ENCODE results near the gene CRTAC1. TPM values are rescaled to one million over a fixed set of nuclear protein-coding genes. Genes with fewer than 3 reads are reported as not detected.

The CRTAC1 gene
- total RNA-seq, 1 experiment from 2014 or later: 0.20 TPM

DNA sequence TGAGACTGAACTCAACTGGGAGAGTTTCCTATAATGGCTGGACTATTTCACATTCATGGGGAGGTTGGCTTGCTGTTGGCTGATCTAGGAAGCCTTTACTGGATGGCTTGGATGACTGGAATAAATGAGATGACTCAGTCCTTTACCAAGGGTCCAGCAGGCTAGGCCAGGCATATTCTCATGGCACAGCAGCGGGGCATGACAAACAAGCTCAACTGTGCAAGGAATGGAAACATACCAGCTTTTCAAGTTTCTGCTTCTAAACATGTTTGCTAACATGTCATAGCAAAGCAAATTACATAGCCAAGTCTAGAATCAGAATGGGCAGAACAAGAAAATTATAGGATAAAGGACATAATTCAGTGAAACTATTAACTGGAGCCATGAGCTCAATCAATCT lies 46.8 kb upstream of the CRTAC1 start:
- no peaks in the 10 kb centered on the region for H3K4me1 ChIP-seq (ENCODE audit: control insufficient read depth in 1 of 2, insufficient read depth in 2 of 2, low read length in 2 of 2)
- H2AFZ ChIP-seq (ENCODE audit: low read depth, low read length, poor library complexity, severe bottlenecking): no peak overlapping the region
- no peaks in the 10 kb centered on the region for H3K9me3 ChIP-seq (ENCODE audit: control insufficient read depth in 1 of 2, insufficient read depth in 1 of 2, low read depth in 1 of 2, low read length in 2 of 2)
- RAD21 ChIA-PET (ENCODE audit: low non-redundant PET in 1 of 2, low total read pairs in 2 of 2, uncharacterized antibody in 2 of 2, unreplicated experiment in 2 of 2): no interaction called here
- no peak overlapping the region for H3K9ac ChIP-seq (ENCODE audit: low read length)
- no peaks in the 10 kb centered on the region for H4K20me1 ChIP-seq (ENCODE audit: insufficient read depth)
- POLR2A ChIA-PET: no interaction called here
- no peak for ATAC-seq
- no peaks in the 10 kb centered on the region for H3K9me2 ChIP-seq (ENCODE audit: insufficient read depth)
- intact Hi-C loops (cut with micrococcal nuclease): no loop called here
- CTCF ChIA-PET: no interaction called here
- no peak for DNase-seq (ENCODE audit: low read depth, low spot score)
- peaks cover 62% of the 10 kb centered on the region for H3K27me3 ChIP-seq (ENCODE audit: insufficient read depth, low read length)
- BruUV-seq (replicated peaks): no TSS peak
- H3K4me3 ChIP-seq (replicated peaks in 1 of 2; ENCODE audit: low read depth in 1 of 2, low read length in 2 of 2): no peak overlapping the region
- H3K27ac ChIP-seq (ENCODE audit: low read depth, low read length): no peak overlapping the region
- H3K4me2 ChIP-seq (ENCODE audit: low read length): no peak overlapping the region
- no peaks in the 10 kb centered on the region for H3K36me3 ChIP-seq (ENCODE audit: control insufficient read depth in 1 of 2, insufficient read depth in 2 of 2, low read length in 2 of 2)
- TF ChIP-seq EZH2phosphoT487 (IDR thresholded peaks at IDR 0.05; ENCODE audit: borderline replicate concordance) (no peak), ELF1 (IDR thresholded peaks at IDR 0.05; ENCODE audit: borderline replicate concordance, low read depth) (no peak), RAD21 (IDR thresholded peaks at IDR 0.05; ENCODE audit: low read depth) (no peak), MAX (IDR thresholded peaks at IDR 0.05) (no peak), SIN3A (IDR thresholded peaks at IDR 0.05; ENCODE audit: low read depth) (no peak), EZH2 (IDR thresholded peaks at IDR 0.05) (no peak), POLR2AphosphoS5 (IDR thresholded peaks at IDR 0.05; ENCODE audit: low read depth, low read length) (no peak), FOSL1 (IDR thresholded peaks at IDR 0.05; ENCODE audit: low read depth) (no peak), ZBTB33 (IDR thresholded peaks at IDR 0.05; ENCODE audit: extremely low read depth, insufficient replicate concordance, low read length) (no peak), CBX3 (IDR thresholded peaks at IDR 0.05; ENCODE audit: low read depth) (no peak), ZNF274 (IDR thresholded peaks at IDR 0.05; ENCODE audit: low read depth, low read length) (no peak), YY1 (IDR thresholded peaks at IDR 0.05; ENCODE audit: extremely low read depth, insufficient replicate concordance, low read depth, low read length) (no peak)
- TF ChIP-seq, protein P1, sequence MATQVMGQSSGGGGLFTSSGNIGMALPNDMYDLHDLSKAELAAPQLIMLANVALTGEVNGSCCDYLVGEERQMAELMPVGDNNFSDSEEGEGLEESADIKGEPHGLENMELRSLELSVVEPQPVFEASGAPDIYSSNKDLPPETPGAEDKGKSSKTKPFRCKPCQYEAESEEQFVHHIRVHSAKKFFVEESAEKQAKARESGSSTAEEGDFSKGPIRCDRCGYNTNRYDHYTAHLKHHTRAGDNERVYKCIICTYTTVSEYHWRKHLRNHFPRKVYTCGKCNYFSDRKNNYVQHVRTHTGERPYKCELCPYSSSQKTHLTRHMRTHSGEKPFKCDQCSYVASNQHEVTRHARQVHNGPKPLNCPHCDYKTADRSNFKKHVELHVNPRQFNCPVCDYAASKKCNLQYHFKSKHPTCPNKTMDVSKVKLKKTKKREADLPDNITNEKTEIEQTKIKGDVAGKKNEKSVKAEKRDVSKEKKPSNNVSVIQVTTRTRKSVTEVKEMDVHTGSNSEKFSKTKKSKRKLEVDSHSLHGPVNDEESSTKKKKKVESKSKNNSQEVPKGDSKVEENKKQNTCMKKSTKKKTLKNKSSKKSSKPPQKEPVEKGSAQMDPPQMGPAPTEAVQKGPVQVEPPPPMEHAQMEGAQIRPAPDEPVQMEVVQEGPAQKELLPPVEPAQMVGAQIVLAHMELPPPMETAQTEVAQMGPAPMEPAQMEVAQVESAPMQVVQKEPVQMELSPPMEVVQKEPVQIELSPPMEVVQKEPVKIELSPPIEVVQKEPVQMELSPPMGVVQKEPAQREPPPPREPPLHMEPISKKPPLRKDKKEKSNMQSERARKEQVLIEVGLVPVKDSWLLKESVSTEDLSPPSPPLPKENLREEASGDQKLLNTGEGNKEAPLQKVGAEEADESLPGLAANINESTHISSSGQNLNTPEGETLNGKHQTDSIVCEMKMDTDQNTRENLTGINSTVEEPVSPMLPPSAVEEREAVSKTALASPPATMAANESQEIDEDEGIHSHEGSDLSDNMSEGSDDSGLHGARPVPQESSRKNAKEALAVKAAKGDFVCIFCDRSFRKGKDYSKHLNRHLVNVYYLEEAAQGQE (IDR thresholded peaks at IDR 0.05; ENCODE audit: low read depth): no peak
- TF ChIP-seq, protein P2, sequence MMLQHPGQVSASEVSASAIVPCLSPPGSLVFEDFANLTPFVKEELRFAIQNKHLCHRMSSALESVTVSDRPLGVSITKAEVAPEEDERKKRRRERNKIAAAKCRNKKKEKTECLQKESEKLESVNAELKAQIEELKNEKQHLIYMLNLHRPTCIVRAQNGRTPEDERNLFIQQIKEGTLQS (IDR thresholded peaks at IDR 0.05): no peak
- TF ChIP-seq, protein P3, sequence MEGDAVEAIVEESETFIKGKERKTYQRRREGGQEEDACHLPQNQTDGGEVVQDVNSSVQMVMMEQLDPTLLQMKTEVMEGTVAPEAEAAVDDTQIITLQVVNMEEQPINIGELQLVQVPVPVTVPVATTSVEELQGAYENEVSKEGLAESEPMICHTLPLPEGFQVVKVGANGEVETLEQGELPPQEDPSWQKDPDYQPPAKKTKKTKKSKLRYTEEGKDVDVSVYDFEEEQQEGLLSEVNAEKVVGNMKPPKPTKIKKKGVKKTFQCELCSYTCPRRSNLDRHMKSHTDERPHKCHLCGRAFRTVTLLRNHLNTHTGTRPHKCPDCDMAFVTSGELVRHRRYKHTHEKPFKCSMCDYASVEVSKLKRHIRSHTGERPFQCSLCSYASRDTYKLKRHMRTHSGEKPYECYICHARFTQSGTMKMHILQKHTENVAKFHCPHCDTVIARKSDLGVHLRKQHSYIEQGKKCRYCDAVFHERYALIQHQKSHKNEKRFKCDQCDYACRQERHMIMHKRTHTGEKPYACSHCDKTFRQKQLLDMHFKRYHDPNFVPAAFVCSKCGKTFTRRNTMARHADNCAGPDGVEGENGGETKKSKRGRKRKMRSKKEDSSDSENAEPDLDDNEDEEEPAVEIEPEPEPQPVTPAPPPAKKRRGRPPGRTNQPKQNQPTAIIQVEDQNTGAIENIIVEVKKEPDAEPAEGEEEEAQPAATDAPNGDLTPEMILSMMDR (IDR thresholded peaks at IDR 0.05 in 2 of 3, conservative IDR thresholded peaks at IDR 0.05 in 1 of 3; ENCODE audit: borderline replicate concordance in 1 of 3, insufficient read depth in 1 of 3, low read depth in 2 of 3, low read length in 2 of 3): no peak
- no peaks in the 10 kb centered on the region for H3K79me2 ChIP-seq (ENCODE audit: insufficient read depth, low read length)

Measured in HCT116 (cell line).